K562 (cell line): ENCODE measurements around the gene MAPT. TPM values are rescaled to one million over a fixed set of nuclear protein-coding genes. Genes with fewer than 3 reads are reported as not detected.
A peak's percentile ranks its signal among the peaks of the same experiment; 100 is the strongest.

Experiments used
- EGR1 ChIP-seq: fragments of 450-650 bp; conservative IDR thresholded peaks from 2 replicates; pipeline ENCODE4 v1.6.1; 2017; ENCODE audit warnings: mild to moderate bottlenecking
- FIP1L1 ChIP-seq: fragments of 200-400 bp; formaldehyde crosslinking; IDR thresholded peaks from 2 replicates; pipeline ENCODE4 v1.6.1; 2018; ENCODE audit warnings: mild to moderate bottlenecking, low read depth, low read length; ENCODE audit not compliant: poor library complexity, severe bottlenecking
- GATA2 ChIP-seq: sonication (generic); formaldehyde crosslinking; IDR thresholded peaks from 2 replicates; pipeline ENCODE4 v1.4.0; 2020; ENCODE audit warnings: mild to moderate bottlenecking, missing genetic modification reagents
- GTF2F1 ChIP-seq: IDR thresholded peaks from 2 replicates; pipeline ENCODE4 v1.6.1; 2011; ENCODE audit warnings: low read depth, low read length, improper control_type of control experiment
- KAT2B ChIP-seq: IDR thresholded peaks from one replicate; pipeline ENCODE4 v1.6.1; 2012; ENCODE audit warnings: low read depth, mild to moderate bottlenecking, control low read depth, inconsistent platforms, low read length, moderate library complexity
- NR1H2 ChIP-seq: sonication (generic); formaldehyde crosslinking; IDR thresholded peaks from 2 replicates; pipeline ENCODE4 v1.4.0; 2020; ENCODE audit warnings: mild to moderate bottlenecking, missing genetic modification reagents
- PHF21A ChIP-seq: fragments of 450-650 bp; IDR thresholded peaks from 2 replicates; pipeline ENCODE4 v1.6.1; 2017; ENCODE audit warnings: low read depth, borderline replicate concordance
- POLR2A ChIP-seq: fragments of 450-650 bp; conservative IDR thresholded peaks from 2 replicates; pipeline ENCODE4 v1.6.1; 2016
- SETDB1 ChIP-seq: IDR thresholded peaks from one replicate; pipeline ENCODE4 v1.6.1; 2012; ENCODE audit warnings: low read length, control low read depth, inconsistent platforms
- SOX6 ChIP-seq: fragments of 450-650 bp; IDR thresholded peaks from 2 replicates; pipeline ENCODE4 v1.6.1; 2014; ENCODE audit warnings: mild to moderate bottlenecking
- SRSF3 ChIP-seq: fragments of 200-400 bp; formaldehyde crosslinking; IDR thresholded peaks from 2 replicates; pipeline ENCODE4 v1.6.1; 2016; ENCODE audit warnings: mild to moderate bottlenecking, low read length, moderate library complexity; ENCODE audit not compliant: insufficient read depth
- ZBTB40 ChIP-seq, 2 experiments: fragments of 450-650 bp in 1 of 2; sonication (generic) in 1 of 2; formaldehyde crosslinking in 1 of 2; IDR thresholded peaks; 2 replicates each; pipeline versions ENCODE4 v1.7.1 to v1.9.0; 2016 to 2022; ENCODE audit warnings: inconsistent platforms in 1 of 2, mild to moderate bottlenecking in 1 of 2, missing genetic modification reagents in 1 of 2
- ZKSCAN1 ChIP-seq: fragments of 150-350 bp; IDR thresholded peaks from 2 replicates; pipeline ENCODE4 v1.6.1; 2016; ENCODE audit warnings: low read depth, low read length
- ZNF507 ChIP-seq: conservative IDR thresholded peaks from 2 replicates; pipeline ENCODE4 v1.6.1; 2017; ENCODE audit warnings: missing genetic modification characterization, missing compliant biosample characterization
- ZNF717 ChIP-seq: fragments of 250-450 bp; sonication (Bioruptor Pico); IDR thresholded peaks from 2 replicates; pipeline ENCODE4 v1.5.0; 2021
- ZNF780A ChIP-seq: fragments of 250-450 bp; sonication (Bioruptor Pico); IDR thresholded peaks from 2 replicates; pipeline ENCODE4 v1.5.0; 2021; ENCODE audit warnings: mild to moderate bottlenecking
- polyA plus RNA-seq, 8 experiments: library from polyadenylated mRNA; depleted of rRNA in 4 of 8; stranded (reverse) in 5 of 8; unstranded in 3 of 8; fragments of >200 nt; fragmentation: Nextera tagmentation in 2 of 8; fragmentation: Illumina TruSeq in 1 of 8; extraction: Ambion mirVana in 2 of 8; extraction: Trizol in 1 of 8; gene quantifications; 2 replicates each; pipeline versions ENCODE4 v1.2.1 to v1.2.3, GENCODE V29; 2011 to 2014; ENCODE audit warnings: inconsistent platforms in 1 of 8, missing spikeins in 1 of 8
- total RNA-seq, 7 experiments: library from RNA; depleted of rRNA in 6 of 7; stranded (reverse); fragments of >200 nt in 6 of 7; fragmentation: Illumina TruSeq in 2 of 7; extraction: Trizol in 2 of 7; gene quantifications; 2 replicates each; pipeline versions ENCODE4 v1.2.1 to v1.2.3, GENCODE V29; 2011 to 2021; ENCODE audit warnings: low replicate concordance in 1 of 7
- TF ChIP-seq, protein P1 (sequence below): fragments of 150-350 bp; IDR thresholded peaks from 2 replicates; pipeline ENCODE4 v1.6.1; 2014; ENCODE audit warnings: low read depth, mild to moderate bottlenecking, low read length, borderline replicate concordance

The MAPT gene
- total and polyA plus RNA-seq, 9 of the 15 experiments (the other 6 are each of a cell fraction or from before 2014, with no cell fraction given) = 0.04 to 1.1 (median 0.36) TPM

DNA sequence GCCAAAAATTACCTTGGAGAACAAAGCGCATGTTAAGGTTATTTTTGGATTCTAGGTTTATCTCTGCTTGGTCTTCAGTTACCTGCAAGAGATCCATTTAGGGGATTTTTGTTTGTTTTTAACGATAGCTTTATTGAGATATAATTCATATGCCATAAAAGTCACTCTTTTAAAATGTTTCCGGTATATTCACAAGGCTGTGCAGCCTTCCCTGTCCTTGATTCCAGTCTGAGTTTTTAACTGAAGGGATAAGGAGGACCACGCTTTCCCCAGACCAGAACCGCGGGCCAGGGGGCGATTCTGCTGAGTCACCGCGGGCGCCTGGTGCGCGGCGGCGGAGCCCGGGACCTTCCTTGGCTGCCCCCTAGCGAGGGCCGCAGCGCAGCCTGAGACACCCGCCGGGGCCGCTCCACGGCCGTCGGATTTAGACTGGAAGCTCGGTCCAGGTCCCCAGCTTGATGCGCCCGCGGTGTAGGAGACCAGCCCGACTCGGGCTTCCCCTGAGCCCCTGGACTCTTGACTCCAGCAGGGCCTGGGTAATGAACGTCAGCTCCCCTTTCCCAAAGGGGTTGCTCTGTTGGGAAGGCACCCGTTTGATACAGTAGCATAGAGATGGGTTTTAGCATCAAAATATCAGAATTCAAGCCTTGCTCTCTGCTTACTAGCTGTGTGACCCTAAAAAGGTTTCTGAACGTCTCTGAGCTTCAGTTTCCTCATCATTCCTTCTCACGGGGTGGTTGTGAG is 54.7 kb downstream of the MAPT start (continued):
- TF ChIP-seq, protein P1, sequence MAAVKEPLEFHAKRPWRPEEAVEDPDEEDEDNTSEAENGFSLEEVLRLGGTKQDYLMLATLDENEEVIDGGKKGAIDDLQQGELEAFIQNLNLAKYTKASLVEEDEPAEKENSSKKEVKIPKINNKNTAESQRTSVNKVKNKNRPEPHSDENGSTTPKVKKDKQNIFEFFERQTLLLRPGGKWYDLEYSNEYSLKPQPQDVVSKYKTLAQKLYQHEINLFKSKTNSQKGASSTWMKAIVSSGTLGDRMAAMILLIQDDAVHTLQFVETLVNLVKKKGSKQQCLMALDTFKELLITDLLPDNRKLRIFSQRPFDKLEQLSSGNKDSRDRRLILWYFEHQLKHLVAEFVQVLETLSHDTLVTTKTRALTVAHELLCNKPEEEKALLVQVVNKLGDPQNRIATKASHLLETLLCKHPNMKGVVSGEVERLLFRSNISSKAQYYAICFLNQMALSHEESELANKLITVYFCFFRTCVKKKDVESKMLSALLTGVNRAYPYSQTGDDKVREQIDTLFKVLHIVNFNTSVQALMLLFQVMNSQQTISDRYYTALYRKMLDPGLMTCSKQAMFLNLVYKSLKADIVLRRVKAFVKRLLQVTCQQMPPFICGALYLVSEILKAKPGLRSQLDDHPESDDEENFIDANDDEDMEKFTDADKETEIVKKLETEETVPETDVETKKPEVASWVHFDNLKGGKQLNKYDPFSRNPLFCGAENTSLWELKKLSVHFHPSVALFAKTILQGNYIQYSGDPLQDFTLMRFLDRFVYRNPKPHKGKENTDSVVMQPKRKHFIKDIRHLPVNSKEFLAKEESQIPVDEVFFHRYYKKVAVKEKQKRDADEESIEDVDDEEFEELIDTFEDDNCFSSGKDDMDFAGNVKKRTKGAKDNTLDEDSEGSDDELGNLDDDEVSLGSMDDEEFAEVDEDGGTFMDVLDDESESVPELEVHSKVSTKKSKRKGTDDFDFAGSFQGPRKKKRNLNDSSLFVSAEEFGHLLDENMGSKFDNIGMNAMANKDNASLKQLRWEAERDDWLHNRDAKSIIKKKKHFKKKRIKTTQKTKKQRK = no peak
- TF ChIP-seq NR1H2 (CRISPR knock-in tag) (no peak), FIP1L1 (no peak), SETDB1 (no peak), EGR1 (0 out of 2 replicates have a peak, but pooled peaks have one; percentile 24), GTF2F1 (no peak), ZKSCAN1 (no peak; the same call in 1 of the 2 replicates), KAT2B (no peak), SOX6 (peak; percentile 38; the same call in 1 of the 2 replicates), GATA2 (CRISPR knock-in tag) (0 out of 2 replicates have a peak, but pooled peaks have one; percentile 29), ZNF717 (no peak), POLR2A (no peak), PHF21A (peak; percentile 48; the same call in 1 of the 2 replicates), ZNF780A (CRISPR knock-in tag) (no peak), ZBTB40 (IDR thresholded peaks at IDR 0.05) (no peak), ZBTB40 (CRISPR knock-in tag; IDR thresholded peaks at IDR 0.05) (no peak), ZNF507 (tag) (no peak), SRSF3 (no peak)
